OCI-LY1 (cell line): ENCODE results near the gene PDS5A.

ENCODE experiments used
- EZH2 ChIP-seq: fragments of 200-600 bp; sonication (generic), shearing (Covaris generic); IDR thresholded peaks from 2 replicates; pipeline ENCODE4 v1.8.0; 2017; ENCODE audit warnings: borderline replicate concordance, mixed run types, mild to moderate bottlenecking, antibody characterized with exemption, low read length, moderate library complexity, mixed read lengths
- TF ChIP-seq, protein P1 (sequence below): fragments of 200-600 bp; sonication (generic), shearing (Covaris generic); IDR thresholded peaks from 2 replicates; pipeline ENCODE4 v1.5.1; 2017; ENCODE audit warnings: mild to moderate bottlenecking, antibody characterized with exemption, low read length, moderate library complexity, mixed read lengths

- TF ChIP-seq, protein P1, sequence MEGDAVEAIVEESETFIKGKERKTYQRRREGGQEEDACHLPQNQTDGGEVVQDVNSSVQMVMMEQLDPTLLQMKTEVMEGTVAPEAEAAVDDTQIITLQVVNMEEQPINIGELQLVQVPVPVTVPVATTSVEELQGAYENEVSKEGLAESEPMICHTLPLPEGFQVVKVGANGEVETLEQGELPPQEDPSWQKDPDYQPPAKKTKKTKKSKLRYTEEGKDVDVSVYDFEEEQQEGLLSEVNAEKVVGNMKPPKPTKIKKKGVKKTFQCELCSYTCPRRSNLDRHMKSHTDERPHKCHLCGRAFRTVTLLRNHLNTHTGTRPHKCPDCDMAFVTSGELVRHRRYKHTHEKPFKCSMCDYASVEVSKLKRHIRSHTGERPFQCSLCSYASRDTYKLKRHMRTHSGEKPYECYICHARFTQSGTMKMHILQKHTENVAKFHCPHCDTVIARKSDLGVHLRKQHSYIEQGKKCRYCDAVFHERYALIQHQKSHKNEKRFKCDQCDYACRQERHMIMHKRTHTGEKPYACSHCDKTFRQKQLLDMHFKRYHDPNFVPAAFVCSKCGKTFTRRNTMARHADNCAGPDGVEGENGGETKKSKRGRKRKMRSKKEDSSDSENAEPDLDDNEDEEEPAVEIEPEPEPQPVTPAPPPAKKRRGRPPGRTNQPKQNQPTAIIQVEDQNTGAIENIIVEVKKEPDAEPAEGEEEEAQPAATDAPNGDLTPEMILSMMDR: no peak
- no peak for TF ChIP-seq EZH2
Observed at GRCh38 chr4:39860804-39861203, 116.9 kb downstream of the PDS5A start.
